ENCODE measurements around the gene RCCD1. TPM values are rescaled to one million over a fixed set of nuclear protein-coding genes. Genes with fewer than 3 reads are reported as not detected.

The RCCD1 gene
- total RNA-seq, 1 experiment from 2014 or later: 26.1 TPM

- ChIA-PET POLR2A (no interaction called here), CTCF (no interaction called here)
- DNase-seq: no peak
- Histone ChIP-seq H3K9me3 (no peaks in the 10 kb centered on the region), H3K36me3 (ENCODE audit: control insufficient read depth, insufficient read depth, low read length) (peaks cover 1% of the 10 kb centered on the region), H3K4me1 (peaks cover 4% of the 10 kb centered on the region), H3K27me3 (replicated peaks; ENCODE audit: control insufficient read depth, insufficient read depth, low read length) (no peaks in the 10 kb centered on the region), H3K4me3 (ENCODE audit: low read depth, low read length) (no peak overlapping the region)
- TF ChIP-seq, protein P1, sequence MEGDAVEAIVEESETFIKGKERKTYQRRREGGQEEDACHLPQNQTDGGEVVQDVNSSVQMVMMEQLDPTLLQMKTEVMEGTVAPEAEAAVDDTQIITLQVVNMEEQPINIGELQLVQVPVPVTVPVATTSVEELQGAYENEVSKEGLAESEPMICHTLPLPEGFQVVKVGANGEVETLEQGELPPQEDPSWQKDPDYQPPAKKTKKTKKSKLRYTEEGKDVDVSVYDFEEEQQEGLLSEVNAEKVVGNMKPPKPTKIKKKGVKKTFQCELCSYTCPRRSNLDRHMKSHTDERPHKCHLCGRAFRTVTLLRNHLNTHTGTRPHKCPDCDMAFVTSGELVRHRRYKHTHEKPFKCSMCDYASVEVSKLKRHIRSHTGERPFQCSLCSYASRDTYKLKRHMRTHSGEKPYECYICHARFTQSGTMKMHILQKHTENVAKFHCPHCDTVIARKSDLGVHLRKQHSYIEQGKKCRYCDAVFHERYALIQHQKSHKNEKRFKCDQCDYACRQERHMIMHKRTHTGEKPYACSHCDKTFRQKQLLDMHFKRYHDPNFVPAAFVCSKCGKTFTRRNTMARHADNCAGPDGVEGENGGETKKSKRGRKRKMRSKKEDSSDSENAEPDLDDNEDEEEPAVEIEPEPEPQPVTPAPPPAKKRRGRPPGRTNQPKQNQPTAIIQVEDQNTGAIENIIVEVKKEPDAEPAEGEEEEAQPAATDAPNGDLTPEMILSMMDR (IDR thresholded peaks at IDR 0.05; ENCODE audit: insufficient read depth in 1 of 2, low read depth in 1 of 2, low read length in 1 of 2, severe bottlenecking in 1 of 2, unreplicated experiment in 1 of 2): no peak
- Mint-ChIP-seq H3K4me1 (ENCODE audit: low read depth, unreplicated experiment) (peaks cover 6% of the 10 kb centered on the region), H3K4me3 (ENCODE audit: unreplicated experiment) (no peak overlapping the region), H3K9me3 (ENCODE audit: unreplicated experiment) (no peaks in the 10 kb centered on the region), H3K36me3 (ENCODE audit: insufficient read depth, unreplicated experiment) (peaks cover 60% of the 10 kb centered on the region), H3K27ac (ENCODE audit: unreplicated experiment) (peak overlapping the region; percentile 45), H3K27me3 (ENCODE audit: insufficient read depth, unreplicated experiment) (no peaks in the 10 kb centered on the region)
- no TSS peak for BruUV-seq (replicated peaks)
- intact Hi-C loops (cut with micrococcal nuclease; ENCODE audit: unreplicated experiment): no loop called here
Observed at GRCh38 chr15:90960298-90961091, 5.8 kb downstream of the RCCD1 start.

- Mint-ChIP-seq H3K36me3 (ENCODE audit: insufficient read depth, unreplicated experiment) (peaks cover 76% of the 10 kb centered on the region), H3K4me1 (ENCODE audit: low read depth, unreplicated experiment) (peaks cover 6% of the 10 kb centered on the region), H3K9me3 (ENCODE audit: unreplicated experiment) (no peaks in the 10 kb centered on the region), H3K4me3 (ENCODE audit: unreplicated experiment) (no peak overlapping the region), H3K27me3 (ENCODE audit: insufficient read depth, unreplicated experiment) (no peaks in the 10 kb centered on the region), H3K27ac (ENCODE audit: unreplicated experiment) (no peak overlapping the region)
- H3K4me1 ChIP-seq: no peaks in the 10 kb centered on the region
- H3K9me3 ChIP-seq: no peaks in the 10 kb centered on the region
- intact Hi-C loops (cut with micrococcal nuclease; ENCODE audit: unreplicated experiment): no loop called here
- peaks cover 1% of the 10 kb centered on the region for H3K36me3 ChIP-seq (ENCODE audit: control insufficient read depth, insufficient read depth, low read length)
- H3K27me3 ChIP-seq (replicated peaks; ENCODE audit: control insufficient read depth, insufficient read depth, low read length): no peaks in the 10 kb centered on the region
- POLR2A ChIA-PET: no interaction called here
- no peak overlapping the region for H3K4me3 ChIP-seq (ENCODE audit: low read depth, low read length)
- CTCF ChIA-PET: no interaction called here
- TF ChIP-seq, protein P1 (IDR thresholded peaks at IDR 0.05; ENCODE audit: insufficient read depth in 1 of 2, low read depth in 1 of 2, low read length in 1 of 2, severe bottlenecking in 1 of 2, unreplicated experiment in 1 of 2): no peak
- no peak for DNase-seq
- BruUV-seq (replicated peaks): no TSS peak
Observed at GRCh38 chr15:90962021-90962420, 7.3 kb downstream of the RCCD1 start.

DNA sequence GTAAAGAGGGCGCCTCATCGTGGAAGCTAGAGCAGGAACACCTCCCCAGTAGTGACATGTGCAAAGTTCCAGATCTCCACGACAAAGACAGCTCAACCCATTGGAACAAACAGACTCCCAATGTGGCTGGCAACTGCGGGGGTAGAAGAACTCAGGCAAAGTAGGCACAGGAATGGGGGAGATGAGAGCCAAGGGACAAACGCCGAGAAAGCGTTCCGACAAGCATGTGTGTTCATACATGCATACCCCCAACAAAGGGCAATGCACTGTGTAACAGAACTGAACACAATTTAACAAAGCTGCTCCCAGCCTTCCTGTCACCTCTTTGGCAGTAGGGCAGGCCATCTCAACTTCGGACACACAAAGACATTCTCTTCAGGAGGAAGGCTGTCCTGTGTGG is 11.6 kb downstream of the RCCD1 start:
- ChIA-PET CTCF (no interaction called here), POLR2A (interaction anchor here (0.7 kb wide), 1 partner anchor 67 kb away, joined by 3 read pairs; no protein-coding TSS in a partner anchor)
- TF ChIP-seq, protein P1 (IDR thresholded peaks at IDR 0.05; ENCODE audit: insufficient read depth in 1 of 2, low read depth in 1 of 2, low read length in 1 of 2, severe bottlenecking in 1 of 2, unreplicated experiment in 1 of 2): no peak
- TSS peak; percentile 70 for BruUV-seq (replicated peaks)
- Histone ChIP-seq H3K27me3 (replicated peaks; ENCODE audit: control insufficient read depth, insufficient read depth, low read length) (no peaks in the 10 kb centered on the region), H3K36me3 (ENCODE audit: control insufficient read depth, insufficient read depth, low read length) (no peaks in the 10 kb centered on the region; the same call in 1 of the 2 replicates), H3K9me3 (no peaks in the 10 kb centered on the region), H3K4me3 (ENCODE audit: low read depth, low read length) (no peak overlapping the region), H3K4me1 (no peaks in the 10 kb centered on the region)
- Mint-ChIP-seq H3K4me3 (ENCODE audit: unreplicated experiment) (no peak overlapping the region), H3K27ac (ENCODE audit: unreplicated experiment) (no peak overlapping the region), H3K4me1 (ENCODE audit: low read depth, unreplicated experiment) (peaks cover 2% of the 10 kb centered on the region), H3K27me3 (ENCODE audit: insufficient read depth, unreplicated experiment) (no peaks in the 10 kb centered on the region), H3K36me3 (ENCODE audit: insufficient read depth, unreplicated experiment) (peaks cover 83% of the 10 kb centered on the region), H3K9me3 (ENCODE audit: unreplicated experiment) (no peaks in the 10 kb centered on the region)
- intact Hi-C loops (cut with micrococcal nuclease; ENCODE audit: unreplicated experiment): no loop called here
- no peak for DNase-seq

Data from Caco-2 (cell line).